AG08396 (cell line): ENCODE data around the gene ZBTB42.

Experiments
- DNase-seq: peaks from one replicate; pipeline ENCODE4 v3.0.0; 2012; ENCODE audit warnings: low spot score, mixed read lengths

The ZBTB42 gene

DNA sequence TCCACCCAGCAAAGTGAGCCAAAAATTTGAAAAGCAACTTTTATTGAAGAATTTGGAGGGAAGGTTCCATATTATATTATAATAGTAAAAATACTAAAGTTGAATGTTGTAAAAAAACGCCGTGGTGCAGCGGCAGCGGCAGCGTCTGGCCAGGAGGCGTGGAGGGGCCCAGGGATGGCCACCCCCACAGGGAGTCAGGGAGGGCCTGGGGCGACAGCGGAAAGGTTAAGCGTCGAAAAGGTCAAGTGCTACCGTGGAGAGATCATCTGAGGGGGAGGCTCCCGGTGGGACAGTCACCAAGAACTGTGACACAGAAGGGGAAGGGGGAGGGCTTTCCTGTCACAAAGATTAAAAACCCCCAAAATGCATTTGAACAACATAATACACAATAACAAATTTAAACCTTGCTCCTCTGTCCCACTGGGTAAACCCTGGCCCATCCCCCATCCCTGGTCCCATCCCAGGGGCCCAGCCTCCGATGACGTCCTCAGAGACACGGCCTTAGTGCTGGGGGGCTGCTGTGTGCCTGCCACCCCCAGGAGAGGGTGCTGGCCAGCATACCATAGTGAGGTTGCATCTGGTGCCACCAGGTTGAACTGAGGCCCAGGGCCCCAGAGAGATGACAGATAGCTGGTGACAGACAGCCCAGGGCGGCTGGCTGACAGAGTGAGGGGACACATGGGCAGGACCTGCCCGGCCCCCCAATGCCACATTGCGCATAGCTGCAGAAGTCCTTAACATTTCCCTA, 31.4 kb upstream of the ZBTB42 start:
- DNase-seq, result no peak

GRCh38 chr14:104770072-104770579, 30.8 kb upstream of the ZBTB42 start:
- DNase-seq, result no peak

GRCh38 chr14:104770851-104771272, 30.0 kb upstream of the ZBTB42 start:
- no peak for DNase-seq

GRCh38 chr14:104771374-104771773, 29.5 kb upstream of the ZBTB42 start:
- DNase-seq, result no peak

- no peak for DNase-seq
These were observed 28.8 kb upstream of the ZBTB42 start for GRCh38 chr14:104771918-104772706.

GRCh38 chr14:104772707-104773504, 28.0 kb upstream of the ZBTB42 start:
- no peak for DNase-seq

DNA sequence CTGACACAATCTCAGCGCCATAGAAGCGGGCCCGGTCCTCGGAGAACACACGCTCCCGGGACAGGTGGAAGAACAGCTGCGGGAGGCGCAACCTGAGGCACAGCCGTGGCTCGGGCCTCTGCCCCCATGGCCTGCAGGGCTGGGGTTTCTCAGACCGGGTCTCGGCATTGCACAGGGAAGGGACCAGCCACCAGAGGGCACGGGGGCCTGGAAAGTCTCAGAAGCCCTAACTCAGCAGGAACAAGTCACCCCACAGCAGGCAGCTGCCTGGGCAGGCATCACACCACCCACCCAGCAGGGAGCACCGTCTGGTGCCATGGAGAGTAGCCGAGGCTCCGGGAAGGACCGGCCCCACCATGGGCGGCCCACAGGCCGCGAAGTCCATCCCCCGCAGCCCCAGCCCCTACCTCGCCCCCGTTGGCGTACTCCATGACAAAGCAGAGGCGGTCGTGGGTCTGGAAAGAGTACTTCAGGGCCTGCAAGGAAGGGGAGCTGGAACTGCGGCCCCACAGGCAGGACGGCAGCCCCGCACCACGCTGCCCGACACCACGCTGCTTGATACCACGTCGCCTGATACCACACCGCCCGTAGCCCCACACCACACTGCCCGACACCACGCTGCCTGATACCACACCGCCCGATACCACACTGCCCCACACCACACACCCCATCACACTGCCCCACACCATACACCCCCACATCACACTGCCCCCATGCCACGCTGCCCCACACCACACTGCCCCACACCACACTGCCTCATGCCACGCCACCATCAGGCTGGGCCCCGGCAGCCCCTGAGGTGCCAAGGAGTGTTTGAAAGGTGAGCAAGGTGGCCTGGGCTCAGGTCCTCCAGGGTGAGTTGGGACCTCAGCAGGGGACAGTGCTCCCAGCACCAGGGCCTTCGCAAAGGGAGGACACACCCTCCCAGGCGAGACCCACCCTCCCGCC, 27.1 kb upstream of the ZBTB42 start:
- no peak for DNase-seq

DNA sequence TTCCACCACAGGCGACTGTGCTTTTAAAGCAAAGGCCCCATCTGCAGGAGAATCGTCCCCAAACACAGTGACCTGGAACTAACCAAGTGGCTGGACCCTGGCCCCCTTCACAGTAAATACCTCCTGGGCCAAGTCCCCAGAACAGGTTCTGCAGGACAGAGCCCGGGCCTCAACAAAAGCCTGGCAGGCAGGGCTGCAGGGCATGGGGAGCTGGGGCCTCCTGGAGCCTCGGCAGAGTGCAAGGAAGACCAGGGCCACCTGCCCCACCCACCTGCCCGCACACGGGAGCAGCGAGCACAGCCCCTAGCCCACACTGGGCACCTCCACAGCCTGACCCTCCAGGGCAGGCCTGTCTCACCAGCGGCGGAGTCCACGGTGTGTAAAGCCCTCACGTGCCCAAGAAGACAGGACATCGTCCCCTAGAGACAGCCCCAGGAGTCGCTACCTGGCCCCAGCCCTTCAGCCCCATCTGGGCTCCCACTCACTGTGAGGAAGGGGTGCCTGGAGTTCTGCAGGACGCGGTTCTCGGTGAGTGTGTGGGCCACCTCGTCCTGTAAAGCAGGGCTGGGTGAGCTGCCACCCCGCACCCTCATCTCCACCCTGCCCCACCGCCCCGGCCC, 26.3 kb upstream of the ZBTB42 start:
- DNase-seq, result no peak

GRCh38 chr14:104775073-104775489, 25.8 kb upstream of the ZBTB42 start:
- no peak for DNase-seq

- DNase-seq, result no peak
These were observed 24.4 kb upstream of the ZBTB42 start for GRCh38 chr14:104776481-104776880.

DNA sequence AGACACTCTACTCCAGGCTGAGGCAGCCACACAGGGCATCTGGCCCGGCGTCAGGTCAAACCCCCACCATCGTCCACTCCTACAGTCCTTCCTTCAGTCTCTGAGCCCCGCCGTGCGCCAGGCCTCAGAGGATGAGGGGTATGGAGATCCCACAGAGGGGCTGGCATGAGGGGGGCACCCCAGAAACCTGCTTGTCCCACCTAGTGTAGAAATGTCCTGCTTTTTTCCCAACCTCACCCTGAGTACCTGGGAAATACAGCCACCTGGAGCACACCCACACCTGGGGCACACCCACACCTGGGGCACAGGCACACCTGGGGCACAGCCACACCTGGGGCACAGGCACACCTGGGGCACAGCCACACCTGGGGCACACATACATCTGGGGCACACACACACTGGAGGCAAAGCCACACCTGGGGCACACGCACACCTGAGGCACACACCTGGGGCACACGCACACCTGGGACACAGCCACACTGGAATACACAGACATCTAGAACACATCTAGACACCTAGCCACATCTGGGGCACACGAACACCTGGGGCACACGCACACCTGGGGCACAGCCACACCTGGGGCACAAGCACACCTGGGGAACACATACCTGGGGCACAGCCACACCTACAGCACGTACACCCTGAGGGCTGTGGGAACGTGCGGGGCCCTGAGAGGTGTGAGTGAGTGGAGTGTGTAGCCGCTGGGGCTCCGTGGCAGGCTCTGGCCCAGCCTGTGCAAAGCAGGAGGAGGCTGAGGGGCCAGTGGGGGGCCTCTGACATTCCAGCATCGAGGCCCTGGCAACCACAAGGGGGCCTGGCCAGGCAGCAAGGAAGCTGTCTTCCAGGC, 23.7 kb upstream of the ZBTB42 start:
- DNase-seq, result no peak

DNA sequence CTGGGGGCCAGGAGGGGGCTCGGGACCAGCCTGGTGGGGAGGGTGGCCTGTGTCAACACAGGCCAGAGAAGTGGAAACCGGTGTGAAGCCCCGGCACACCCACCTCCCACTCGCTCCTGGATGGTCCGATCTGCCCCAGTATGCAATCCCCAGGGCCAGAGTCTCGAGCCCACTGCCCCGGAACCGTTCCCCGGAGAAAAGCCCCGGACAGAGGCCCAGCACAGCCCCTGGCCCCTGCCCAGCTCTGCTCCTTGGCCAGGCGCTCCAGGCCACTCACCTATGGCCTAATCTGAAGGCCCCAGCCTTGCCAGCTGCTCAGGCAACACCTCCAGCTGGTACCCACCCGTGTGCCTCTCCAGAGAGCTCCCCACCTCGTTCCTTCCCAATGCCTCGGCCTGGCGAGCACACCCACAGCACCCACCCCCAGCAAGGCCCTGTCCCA, 23.1 kb upstream of the ZBTB42 start:
- no peak for DNase-seq

DNA sequence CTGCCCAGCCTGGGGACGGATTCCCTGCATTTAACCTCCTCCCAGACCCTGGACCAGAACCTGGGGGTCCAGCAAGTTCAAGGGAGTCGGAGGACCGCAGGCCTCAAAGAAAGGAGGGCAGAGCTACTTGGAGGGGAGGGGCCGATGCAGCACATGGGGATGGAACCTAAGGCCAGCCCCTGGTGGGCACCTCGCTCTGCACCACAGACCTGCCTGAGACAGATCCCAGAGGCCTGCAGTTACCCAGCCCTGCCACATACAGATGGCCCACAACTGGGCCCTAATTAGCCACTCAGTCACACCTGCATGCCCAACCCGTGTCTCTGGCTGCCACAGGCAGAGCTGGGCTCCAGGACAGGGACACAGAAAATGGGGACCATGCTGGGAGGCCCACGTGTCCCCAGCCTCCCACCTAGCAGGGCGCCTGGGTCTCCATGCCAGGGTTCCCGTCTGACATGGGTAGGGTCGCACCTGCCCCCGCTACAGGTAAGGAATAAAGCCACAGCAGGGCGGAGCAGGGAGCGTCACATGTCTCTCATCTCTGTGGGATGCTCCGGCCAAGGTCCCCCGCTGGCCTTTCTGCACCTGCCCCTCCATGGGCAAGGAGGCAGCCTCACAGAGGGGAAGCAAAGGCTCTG, 22.1 kb upstream of the ZBTB42 start:
- no peak for DNase-seq

DNA sequence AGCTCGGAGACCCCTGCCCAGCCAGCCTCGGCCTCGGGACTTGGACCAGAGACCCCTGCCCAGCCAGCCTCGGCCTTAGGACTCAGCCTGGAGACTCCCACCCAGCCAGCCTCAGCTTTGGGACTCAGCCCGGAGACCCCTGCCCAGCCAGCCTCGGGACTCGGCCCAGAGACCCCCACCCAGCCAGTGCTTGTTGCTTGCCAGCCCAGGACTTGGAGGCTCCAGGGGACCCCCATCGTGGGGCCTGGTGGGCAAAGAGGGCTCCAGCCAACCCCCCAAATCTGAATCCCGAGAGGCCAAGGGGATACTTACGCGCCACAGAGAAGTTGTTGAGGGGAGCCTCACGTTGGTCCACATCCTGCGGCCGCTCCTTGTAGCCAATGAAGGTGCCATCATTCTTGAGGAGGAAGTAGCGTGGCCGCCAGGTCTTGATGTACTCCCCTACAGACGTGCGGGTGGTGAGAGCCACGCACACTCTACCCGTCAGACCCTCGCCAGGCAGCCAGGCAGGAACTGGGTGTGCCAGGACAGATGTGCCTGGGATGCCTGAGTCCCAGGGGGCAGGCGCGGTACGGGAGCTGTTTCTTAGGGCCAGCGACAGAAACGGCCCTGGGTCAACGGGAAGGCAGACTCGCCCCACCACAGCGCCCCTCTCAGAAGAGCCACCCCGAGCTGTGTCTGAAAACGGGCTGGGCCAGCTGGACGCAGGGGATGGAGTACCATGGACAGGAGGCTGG, 21.0 kb upstream of the ZBTB42 start:
- no peak for DNase-seq

DNA sequence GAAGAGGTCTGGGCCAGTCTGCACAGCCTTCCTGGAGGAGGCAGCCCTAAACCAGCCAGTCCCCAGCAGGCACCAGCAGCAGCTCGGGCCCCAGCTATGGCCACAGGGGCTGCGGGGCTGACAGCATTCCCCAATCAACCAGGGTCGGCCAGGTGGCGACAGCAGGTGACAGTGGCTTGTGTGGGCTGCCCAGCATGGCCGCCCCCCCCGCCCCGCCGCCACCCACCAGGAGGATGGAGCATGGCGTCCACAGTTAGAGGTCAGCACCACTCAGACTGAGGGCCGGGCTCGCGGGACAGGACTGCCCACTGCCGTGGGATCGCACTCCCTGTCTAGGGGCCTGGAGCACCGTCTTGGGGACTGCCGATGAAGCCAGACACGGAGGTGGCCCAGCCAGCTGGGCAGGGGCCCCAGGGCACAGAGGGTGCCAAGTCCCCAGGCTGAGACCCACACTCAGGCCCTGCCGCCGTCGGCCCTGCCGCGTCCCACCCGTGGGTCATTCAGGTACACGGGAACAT, 20.3 kb upstream of the ZBTB42 start:
- no peak for DNase-seq

DNA sequence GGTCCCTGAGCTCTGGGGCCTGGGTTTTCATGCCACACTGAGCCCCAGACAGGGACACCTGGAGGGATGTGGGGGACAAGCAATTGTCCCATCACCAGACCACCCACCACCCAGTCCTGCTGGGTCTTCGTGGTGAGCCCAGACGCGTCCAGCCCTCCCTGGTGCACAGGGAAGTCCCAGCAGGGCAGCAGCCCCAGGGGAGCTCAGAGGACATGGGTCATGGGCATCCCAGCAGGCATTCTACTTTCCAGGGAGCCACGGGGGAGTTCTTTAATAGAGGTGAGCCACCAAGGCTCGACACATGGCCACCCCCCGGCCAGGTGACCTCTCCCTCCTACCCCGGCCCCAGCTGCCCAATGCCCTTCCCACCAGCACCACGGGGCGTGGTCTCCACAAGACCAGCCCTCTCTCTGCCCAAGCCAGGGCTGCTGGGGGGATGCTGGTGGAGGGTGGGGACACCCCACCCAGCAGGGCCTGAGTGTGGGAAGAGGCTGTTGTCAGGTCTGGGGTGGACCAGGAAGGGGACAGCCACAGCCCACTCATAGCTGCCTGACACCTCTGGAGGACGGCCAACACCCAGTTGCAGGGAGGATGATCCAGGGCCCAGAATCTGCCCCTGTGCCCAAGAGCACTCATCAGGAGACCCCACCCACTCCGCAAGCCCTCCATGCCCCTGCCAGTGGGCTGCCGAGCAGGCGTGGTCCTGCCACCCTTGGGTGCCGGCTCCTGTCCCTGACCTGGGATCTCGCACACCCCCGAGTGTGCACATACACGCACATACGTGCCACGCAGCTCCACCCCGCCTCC, 19.4 kb upstream of the ZBTB42 start:
- no peak for DNase-seq

DNA sequence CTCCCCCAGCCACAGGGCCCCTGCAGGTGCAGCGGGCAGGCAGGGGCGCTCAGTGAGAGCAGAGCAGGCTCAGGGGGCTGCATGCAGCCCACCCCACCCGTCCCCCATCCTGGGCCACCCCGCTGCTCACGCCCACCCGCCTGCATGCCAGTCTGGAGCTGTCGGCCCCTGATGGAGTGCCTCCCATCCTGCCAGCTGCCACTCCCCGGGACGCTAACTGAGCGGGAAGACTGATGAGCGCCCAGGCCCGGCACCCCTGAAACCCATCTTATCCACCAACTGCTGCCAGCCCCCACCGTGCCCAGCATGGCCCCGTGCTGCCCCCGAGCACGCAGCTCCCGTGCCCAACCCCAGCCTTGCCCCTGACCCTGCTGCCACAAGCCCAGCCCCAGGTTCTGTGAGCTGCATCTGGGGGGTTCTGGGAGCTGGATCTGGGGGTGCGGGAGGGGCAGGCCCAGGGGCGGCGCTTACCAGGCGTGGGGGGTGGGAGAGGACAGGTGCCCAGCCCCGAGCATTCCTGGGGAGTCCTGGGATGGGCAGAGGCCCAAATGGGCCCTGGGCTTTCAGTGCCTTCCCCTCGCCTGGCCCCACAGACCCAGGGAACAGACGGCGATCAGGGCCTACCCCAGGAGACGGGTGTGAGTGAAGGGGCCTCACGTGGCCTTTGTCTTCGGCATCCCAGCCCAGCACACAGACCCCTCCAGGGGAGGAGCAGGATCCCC, 18.7 kb upstream of the ZBTB42 start:
- no peak for DNase-seq
